HG02981 (cell line): Measurements from ENCODE around the gene CHADL.
"Not testable (repeated sequence)": the region's sequence is repeated elsewhere in the genome, so short reads cannot be mapped to it uniquely, and the experiment has no call there.

Source experiments
- ATAC-seq: cut with Tn5 transposase; IDR thresholded peaks from one replicate; pipeline ENCODE4 v1.9.1; 2021; ENCODE audit warnings: mild to moderate bottlenecking, moderate library complexity; ENCODE audit not compliant: unreplicated experiment

Gene CHADL

DNA sequence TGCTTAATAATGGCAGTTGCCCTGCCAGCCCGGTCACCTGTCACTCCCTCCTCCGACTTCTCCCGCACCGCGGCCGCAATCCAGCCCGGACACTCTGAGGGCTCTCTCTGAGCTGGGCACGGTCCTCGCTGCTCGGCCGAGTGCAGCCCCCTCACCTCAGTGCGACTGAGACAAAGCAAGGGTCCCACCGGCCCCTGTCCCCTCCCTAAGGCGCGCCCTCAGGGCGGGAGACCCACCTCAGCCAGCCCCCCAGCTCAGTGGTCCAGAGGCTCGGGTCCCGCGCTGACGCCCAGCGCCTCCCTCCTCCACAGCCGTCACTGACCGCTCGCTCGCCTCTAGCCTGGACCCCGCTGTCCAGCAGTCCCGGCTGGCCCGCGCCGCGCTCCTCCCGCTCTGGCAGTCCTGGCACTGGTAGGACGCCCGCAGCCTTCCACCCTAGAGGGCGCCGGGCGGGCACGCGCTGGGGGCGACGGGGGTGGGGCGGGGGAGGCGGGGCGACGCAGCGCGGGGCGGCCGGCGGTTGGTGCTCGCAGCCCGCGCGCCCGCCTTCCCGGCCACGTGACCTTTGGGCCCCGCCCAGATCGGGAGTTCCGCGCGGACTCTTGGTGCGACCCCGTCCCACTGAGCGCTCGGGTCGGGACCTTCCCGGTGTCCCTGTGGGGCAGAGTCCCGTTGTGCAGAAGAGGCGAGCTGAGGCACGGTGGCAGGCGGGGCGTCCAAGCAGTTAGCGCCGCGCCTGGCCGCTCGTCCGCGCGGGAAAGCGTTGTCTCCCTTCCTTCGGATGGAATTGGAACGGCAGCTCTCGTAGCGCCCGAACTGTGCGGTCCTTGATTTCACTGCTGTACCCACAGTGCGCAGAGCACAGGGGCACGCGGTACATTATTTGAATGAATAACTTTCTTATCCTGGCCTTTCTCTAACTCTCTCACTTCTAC is 43.4 kb downstream of the CHADL start:
- ATAC-seq = peak; percentile 75

DNA sequence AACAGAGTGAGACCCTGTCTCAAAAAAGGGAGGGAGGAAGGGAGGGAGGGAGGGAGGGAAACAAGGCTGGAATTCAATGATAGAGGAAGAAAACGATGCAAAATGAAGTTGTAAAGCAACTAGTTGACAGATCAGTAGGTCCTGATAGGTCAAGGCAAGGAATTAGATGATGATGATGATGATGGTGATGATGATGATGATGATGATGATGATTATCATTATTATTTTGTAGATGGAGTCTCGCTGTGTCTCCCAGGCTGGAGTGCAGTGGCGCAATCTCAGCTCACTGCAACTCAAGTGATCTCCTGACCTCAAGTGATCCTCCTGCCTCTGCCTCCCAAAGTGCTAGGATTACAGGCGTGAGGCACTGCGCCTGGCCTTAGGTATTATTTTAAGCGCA is 46.9 kb downstream of the CHADL start:
- no peak for ATAC-seq

DNA sequence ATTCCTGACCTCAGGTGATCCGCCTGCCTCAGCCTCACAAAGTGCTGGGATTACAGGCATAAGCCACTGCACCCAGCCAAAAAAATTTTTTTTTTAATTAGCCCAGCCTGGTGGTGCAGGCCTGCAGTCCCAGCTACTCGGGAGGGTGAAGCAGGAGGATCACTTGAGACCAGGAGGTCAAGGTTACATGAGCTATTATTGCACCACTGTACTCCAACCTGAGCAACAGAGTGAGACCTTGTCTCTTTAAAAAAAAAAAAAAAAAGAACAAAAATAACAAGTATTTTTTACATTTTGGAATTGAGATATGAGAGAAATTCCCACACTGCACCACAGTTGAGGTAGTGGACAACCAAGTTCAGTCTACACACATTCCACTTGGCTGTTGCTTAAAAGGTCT is 49.3 kb downstream of the CHADL start:
- ATAC-seq = no peak

DNA sequence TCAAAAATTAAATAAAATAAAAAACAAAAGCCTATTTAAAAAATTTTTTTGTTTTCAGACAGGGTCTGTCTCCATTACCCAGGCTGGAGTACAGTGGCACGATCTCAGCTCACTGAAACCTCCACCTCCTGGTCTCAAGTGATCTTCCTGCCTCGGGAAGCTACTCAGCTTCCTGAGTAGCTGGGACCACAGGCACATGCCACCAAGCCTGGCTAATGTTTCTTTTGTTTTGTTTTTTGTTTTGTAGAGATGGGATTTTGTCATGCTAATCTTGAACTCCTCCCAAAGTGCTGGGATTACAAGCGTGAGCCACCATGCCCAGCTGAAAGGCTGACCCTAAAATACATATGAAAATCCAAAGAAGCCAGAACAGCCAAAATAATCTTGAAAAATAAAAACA is 56.1 kb downstream of the CHADL start:
- ATAC-seq = no peak

DNA sequence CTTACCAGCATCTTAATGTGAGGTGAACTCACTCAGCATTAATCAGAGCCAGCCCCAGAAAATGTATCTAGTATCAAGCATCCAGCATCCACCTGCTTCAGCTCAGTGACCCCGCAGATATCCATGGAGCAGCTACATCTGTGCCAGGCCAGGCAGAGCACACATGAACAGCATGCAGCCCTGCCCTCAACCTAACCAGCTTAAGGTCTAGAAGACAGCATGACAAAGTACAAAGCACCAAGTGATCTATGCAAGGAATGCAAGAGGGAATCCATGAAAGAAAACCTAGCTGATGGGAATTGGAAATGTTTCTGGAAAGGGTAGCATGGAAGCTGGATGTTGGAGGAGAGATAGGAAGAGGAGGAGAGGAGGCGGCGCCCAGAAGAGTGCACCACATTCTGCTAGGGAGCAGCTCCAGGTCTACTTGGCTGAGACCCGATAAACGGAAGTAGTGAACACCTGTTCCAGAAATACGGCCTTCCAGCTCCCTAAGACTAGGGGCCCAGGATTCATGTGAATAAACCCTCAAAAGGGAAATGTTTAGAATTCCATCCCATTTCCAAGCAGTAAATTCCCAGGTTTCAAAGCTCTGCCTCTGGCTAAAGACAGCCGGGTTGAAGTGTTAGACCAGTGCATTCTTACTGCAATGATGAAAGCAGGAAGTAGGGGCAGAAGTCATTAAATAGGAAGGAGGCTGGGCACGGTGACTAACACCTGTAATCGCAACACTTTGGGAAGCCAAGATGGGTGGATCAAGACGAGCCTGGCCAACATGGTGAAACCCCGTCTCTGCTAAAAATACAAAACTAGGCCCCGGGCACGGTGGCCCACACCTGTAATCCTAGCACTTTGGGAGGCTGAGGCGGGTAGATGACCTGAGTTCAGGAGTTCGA is 59.1 kb downstream of the CHADL start:
- no peak for ATAC-seq

DNA sequence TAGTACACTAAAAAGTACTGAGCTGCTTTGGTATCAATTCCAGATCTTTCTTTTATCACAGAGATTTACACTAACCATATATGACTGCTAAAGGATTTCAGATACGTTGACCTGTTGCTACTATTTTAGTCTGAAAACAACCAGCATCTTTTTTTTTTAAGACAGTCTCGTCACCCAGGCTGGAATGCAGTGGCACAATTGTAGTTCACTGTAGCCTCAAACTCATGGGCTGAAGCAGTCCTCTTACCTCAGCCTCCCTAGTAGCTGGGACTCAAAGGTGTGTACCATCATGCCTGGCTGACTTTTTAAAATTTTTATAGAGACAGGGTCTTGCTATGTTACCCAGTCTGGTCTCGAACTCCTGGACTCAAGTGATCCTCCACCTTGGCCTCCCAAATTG is 59.8 kb downstream of the CHADL start:
- no peak for ATAC-seq

DNA sequence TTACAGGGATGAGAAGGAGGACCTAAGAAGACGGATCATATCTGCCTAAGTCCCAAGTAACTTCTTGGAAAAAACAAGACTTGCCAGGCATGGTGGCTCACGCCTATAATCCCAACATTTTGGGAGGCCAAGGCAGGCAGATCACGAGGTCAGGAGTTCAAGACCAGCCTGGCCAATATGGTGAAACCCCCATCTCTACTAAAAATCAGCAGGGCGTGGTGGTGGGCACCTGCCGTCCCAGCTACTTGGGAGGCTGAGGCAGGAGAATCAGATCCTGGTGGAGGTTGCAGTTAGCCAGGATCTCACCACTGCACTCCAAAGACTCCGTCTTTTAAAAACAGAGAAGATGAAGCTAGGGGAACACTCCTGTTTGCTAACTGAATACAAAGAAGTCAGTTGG is 60.4 kb downstream of the CHADL start:
- ATAC-seq = not testable (repeated sequence)
